GM21526 (cell line): ENCODE results near the gene PTGES3.
A peak's percentile ranks its signal among the peaks of the same experiment; 100 is the strongest.
"Not testable (repeated sequence)": the region's sequence is repeated elsewhere in the genome, so short reads cannot be mapped to it uniquely, and the experiment has no call there.

Experiments used
- ATAC-seq: cut with Tn5 transposase; IDR thresholded peaks from one replicate; pipeline ENCODE4 v1.9.1; 2021; ENCODE audit warnings: moderate library complexity; ENCODE audit not compliant: unreplicated experiment, low FRiP score

PTGES3 gene

GRCh38 chr12:56658921-56659320 is 29.2 kb downstream of the PTGES3 start:
- ATAC-seq: no peak

- ATAC-seq: no peak
These were observed 30.4 kb downstream of the PTGES3 start for GRCh38 chr12:56657416-56658379.

- ATAC-seq: not testable (repeated sequence)
These were observed 34.3 kb downstream of the PTGES3 start for GRCh38 chr12:56653781-56654180.

- ATAC-seq: not testable (repeated sequence)
These were observed 40.1 kb downstream of the PTGES3 start for GRCh38 chr12:56648023-56648422.

DNA sequence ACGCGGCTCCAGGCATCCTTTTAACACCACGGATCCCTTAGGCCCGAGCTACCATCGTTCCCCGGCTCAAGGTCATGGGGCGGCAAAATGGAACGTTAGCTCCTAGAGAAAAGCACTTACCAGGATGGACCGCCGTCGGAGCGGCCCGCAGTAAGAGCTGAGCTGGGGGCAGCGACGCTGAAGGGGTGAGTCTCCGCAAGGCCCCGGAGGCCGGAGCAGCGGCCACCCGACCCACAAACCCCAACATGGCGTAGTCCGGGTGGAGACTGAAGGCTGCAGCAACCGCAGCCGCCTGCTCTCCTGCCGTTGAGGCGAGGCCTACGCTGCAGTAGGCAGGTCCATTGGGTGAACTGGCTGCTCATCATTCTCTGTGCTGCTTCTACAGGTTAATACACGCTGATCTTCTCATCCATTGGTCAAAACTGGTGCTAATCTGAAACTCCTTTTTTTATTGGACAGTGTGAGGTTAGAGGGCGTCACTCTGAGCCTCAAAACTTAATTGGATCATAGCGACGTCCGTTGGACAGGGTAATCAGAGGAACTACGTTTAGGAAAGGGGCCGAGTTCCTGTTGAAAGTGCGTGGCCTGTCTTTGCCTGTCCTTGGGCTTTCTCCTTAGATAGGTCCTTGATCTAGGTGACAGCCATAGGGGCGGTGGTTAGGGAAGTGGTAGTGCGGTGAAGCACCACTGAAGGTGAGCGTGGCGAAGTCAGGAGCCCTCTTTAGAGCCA is 42.2 kb downstream of the PTGES3 start, which contains the start of gene ATP5F1B:
Gene ATP5F1B, minus strand, starts transcription at position 268 of the 730 bp plus-strand sequence. Its CDS starts 21 bp downstream, at position 247.
- ATAC-seq: peak; percentile 97

DNA sequence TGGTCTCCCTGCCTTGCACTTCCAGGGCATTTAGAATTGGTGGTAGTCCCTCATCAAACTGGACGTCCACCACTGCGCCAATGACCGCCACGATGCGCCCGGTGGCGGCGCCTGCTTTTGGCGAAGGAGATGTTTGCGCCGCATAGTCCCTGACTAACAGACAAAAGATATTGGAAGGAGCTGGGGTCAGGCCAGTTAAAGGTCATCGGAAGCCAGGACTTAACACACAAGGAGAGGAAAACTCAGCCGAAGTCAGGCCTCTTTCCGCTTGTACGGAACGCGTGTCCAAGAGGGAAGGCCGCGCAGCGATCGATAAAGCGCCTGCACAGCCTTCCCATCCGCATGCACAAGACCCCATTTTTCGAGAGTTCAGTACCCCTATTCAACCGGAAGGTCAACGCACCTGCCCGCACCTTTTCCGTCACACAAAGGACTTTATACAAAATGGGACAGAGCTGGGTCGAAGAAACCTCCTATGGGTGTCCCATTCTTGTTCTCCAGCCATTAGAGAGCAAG is 42.8 kb downstream of the PTGES3 start:
- ATAC-seq: no peak

- no peak for ATAC-seq
These were observed 43.4 kb downstream of the PTGES3 start for GRCh38 chr12:56644654-56645053.

DNA sequence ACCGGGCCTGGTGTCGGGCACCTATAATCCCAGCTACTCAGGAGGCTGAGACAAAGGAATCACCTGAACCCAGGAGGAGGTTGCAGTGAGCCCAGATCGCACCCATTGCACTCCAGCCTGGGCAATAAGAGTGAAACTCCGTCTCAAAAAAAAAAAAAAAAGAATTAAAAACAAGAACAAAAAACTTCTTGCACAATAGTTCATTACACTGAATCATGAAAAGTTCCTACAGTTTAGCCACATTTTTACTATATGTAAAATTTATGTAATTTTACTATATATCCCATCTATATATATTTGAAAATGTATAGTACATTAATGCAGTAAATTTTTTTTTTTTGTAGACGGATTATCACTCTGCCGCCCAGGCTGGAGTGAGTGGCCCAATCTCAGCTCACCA is 46.9 kb downstream of the PTGES3 start:
- ATAC-seq: no peak

DNA sequence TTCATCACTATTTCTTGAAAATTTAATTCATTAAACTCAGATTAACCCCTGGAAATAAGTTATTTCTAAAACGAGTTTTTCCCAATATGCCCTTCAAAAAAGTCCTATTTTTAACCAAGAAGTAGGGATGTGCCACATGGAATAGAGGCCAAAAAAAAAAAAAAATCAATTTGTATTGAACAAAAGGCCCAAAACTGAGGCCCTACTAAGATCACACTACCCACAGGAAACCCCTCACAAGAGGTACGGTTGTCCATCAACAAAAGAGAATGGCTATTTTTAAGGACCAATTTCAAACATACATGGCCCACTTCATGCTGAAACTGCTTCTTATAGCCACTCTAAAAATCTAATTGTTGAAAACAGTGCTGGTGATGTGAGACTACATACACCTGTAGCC is 50.5 kb downstream of the PTGES3 start:
- no peak for ATAC-seq

DNA sequence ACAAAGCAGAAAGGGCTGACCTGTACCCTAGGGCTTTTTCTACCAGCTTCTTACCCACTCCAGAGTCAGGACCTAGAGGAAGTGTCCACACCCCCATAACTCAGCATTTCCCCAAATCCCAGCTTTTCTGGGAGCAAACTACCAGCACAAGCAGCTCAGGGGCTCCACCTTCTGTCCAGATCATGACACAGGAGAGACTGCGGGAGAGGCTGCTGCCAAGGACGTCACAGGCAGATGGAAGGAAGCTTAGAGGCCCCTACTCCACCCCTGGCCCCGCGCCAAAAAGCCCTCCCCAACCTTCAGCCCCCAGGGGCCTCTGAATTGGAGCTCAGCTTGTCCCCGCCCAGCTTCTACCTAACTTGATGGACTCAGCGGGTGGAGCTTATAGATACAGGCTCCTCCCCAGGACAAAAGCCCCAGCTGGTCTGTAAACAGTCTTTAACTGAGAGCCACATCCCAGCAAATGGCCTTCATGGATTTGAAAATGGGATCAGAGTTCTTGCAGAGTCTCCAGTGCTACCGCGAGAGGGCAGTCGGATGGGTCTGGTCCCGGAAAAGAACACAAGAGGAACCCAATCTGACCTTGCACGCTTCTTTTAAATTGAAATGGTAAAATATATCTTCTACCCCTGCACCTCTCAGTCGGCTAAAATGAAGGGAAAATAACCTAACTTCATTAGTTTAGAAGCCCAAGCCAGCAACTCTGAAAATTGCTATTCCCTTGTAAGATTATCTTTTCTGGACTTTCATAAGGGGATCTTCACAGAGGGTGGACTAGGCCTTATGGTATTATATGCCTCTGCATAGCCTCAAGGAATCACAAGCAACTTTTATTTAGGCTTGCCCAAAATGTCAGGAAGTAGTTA is 51.2 kb downstream of the PTGES3 start:
- peak; percentile 46 for ATAC-seq

GRCh38 chr12:56635806-56636674 is 52.0 kb downstream of the PTGES3 start:
- ATAC-seq: peak; percentile 35

DNA sequence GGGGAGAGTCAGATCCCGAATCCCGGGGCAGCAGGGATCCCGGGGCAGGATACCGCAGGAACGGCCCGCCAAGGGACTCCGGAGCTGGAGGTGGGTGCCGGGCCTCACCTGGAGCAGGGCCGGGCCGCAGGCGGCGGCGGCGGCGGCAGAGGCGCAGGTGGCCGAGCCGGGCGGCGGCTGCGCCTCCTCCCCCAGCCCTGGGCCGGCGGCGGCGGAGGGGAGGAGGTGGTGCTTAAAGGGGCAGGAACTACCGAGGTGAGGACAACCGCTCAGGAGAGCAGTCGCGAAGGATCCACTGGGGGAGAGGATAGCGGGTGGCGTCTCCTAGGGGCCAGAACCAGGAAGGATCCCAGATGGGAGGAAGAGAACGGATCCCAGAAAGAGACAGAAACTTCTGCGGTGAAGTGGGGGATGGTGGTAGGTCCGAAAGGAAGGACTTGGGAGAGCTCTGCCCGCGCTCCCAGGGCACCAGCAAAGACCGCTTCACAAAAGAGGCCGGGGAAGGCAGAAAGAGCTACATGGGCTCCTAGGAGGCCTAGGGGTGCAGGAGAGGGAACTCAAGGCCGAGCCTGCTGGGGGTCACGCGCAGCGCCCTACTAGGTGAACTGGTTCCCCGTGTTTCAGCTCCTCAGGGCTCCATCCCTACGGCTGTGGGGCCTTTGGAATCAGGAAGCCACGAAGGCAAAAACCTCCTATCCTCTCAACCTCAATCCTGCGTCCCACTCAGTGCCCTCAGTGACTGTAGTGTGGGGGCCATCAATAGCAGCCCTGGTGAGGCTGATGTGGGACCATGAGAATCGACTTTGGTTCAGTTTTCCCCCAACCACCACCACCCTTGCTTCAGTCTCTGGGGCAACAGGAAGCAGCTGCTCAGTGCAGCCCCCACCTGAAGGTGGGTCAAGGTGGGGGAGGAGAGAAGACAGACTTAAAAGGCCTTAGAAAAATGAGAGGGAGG is 53.0 kb downstream of the PTGES3 start:
- ATAC-seq: peak; percentile 23

GRCh38 chr12:56634242-56634836 is 53.7 kb downstream of the PTGES3 start:
- no peak for ATAC-seq

GRCh38 chr12:56633468-56634241 is 54.4 kb downstream of the PTGES3 start:
- ATAC-seq: no peak

- no peak for ATAC-seq
These were observed 55.2 kb downstream of the PTGES3 start for GRCh38 chr12:56632701-56633467.
